OCI-M1 (cell line): ENCODE data around the gene RERE.
A peak's percentile ranks its signal among the peaks of the same experiment; 100 is the strongest.

Experiments used
- DNase-seq: peaks from one replicate; lab custom pipeline; 2025; lab: John Stamatoyannopoulos, UW

The RERE gene

DNA sequence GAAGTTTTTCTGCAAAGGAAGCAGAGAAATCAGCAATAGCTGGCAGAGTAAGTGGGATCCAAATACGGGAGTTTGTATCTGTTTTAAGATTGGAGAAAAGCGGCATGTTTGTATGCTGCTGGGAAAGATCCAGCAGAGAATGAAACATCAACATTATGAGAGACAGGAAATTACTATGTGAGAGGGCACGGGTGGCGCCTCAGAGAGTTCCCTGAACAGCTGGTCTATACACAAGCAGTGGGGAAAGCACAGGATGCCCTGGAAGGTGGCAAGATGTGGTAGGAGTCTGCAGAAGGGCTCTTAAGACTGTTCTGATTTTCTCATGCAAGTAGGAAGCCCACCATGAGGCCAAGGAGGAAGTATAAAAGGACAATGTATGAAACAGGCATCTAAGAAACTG is 130.4 kb downstream of the RERE start:
- no peak for DNase-seq

DNA sequence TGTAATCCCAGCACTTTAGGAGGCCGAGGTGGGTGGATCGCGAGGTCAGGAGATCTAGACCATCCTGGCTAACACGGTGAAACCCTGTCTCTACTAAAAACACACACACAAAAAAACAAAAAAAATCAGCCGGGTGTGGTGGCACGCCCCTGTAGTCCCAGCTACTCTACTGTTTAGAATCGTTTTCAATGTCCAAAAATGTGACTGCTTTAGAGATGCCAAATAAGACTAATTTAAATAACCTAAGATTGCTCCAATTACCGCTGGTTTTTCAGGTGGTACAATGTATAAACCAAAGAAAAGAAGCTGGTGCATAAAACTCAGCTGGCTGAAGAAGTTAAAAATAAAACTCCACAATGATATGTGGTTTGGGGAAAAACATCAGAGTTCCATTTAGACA is 132.0 kb downstream of the RERE start:
- no peak for DNase-seq

DNA sequence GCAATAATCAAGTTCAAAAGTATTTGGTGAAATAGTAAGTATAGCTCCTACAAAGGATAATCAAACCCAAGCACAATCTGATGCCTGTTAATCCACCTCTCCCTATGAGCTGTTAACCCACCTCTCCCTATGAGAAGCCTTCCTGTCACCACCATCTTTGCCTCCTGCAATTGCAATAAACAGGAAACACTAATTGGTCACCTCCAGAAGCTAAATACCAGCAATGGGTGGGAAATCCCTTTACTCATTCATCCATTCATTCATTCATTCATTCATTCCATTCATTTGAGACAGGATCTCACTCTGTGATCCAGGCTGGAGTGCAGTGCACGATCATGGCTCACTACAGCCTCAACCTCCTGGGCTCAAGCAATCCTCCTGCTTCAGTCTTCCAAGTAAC is 132.8 kb downstream of the RERE start:
- no peak for DNase-seq

DNA sequence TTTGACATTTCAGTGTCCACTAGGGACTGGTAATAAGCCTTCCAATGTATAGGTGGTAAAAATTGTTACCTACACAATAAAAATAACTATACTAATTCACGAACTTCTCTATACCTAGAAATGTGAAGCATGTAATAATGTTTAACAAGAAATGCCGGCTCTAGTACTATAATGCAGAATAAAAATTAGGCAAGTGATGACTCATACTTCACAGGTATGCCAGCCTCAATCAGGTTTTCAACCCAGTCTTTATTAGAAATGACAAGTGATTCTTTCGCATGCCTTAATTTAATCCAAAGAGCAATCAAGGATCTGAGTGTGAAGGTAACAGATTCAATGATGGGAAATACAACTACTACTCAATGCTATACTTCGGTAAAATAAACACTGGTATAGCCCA is 134.9 kb downstream of the RERE start:
- no peak for DNase-seq

DNA sequence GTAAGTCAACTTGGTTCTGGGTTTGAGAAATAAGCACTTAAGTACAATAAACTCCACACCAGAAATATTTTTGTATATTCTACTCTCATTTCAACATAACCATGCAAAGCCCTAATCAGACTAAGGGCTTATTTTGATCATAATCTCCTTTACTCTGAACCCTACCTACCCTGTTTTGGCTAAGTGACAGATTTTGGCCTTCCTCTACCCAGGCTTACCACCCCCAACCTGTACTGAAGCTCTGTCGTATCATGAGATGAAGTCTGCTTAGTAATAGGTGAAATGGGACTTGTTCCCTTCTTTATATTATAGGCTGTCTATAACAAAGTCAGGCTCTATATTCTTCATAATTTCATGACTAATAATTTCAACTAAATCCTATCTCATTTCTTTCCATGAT is 135.5 kb downstream of the RERE start:
- DNase-seq = no peak

DNA sequence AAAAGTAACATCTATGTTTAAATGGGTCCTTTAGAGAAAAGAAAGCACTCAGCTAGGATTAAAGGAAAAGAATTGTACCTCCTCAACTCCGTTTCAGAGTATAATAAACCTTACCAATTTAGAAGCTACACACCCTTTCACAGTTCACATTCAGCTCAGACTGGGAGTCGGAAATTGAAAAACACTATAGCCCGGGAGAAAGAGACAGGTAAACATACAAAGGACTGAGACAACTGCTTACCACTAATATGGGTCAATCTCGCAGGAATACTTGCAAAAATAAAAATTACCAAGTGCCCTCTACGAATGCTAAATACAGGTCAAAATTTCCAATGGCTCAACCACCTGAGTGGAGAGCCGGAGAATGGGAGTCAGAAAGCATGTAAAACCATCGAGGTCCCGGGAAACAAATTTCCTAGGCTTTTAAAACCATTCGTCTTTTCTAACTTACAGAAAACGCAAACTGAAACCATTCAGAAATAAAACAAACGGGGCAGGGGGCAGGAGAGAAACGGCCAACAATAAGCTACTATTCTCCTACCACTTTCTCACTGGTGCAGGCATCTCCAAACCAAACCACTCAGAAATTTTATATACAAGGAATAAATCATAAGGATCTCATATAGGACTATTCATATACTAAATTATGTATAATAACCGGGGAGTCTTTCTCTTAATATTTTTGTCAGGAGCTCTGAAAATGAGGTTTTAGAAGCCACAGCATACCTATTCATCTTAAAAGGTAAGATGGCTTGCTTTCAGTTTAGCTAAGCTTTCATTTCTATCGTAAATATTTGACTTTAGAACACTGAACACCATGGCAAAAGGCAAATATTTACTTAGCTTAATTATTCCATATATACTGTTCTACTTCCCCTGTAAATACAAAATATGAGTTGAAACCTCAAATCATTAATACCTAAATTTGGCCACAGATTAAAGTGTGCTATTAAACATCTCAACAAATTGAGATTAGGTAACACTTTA is 136.5 kb downstream of the RERE start:
- no peak for DNase-seq

DNA sequence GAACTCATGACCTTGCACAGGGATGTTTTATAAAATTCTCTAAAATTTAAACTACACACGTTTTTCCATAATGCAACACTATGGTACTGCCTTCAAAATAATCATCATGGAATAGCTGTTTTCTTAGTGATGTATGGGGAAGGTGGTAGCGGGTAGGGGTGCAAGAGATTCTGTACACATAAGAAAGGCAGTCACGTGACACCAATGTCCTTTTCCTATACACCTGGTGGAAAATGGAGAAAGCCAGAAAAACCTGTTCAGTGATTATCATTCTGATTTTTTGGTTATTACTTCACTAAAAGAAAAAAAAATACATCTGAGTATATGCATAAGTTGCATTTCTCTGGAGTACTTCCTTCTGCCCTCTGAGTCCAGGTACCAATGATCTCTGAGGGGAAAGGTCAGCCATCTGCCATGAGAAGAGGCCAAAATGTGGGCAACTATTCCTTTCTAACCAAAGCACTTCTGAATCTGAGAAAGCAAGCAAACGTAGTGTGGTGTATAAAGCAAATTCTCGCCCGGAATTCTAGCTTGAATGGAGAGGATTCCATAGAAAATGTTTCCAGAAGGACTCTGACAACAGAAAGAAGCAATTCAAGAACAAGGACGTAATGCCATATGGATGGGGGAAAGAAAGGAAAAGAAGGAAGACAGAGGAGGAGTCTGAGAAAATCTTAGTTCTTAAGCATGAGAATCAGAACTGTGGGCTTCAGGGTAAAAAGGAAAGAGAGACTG is 137.3 kb downstream of the RERE start:
- no peak for DNase-seq

DNA sequence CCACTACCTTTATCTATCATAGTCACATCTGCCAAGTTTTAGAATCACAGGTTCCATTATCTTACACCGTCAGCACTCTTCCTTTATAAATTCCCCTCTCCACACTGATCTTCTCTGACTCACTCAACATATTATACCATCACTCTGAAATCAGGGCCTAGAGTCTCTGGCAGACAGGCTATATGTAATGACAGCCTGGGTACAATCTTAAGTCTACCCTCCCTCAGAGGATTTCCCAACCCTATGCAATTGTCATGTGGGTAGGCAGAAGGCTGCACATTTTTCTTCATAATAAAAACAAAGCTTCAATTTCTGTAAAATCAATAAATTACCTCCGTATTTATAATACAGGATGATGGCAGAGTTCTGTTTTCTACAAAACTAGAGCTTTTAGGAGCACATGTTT is 138.0 kb downstream of the RERE start:
- DNase-seq = peak; percentile 52

DNA sequence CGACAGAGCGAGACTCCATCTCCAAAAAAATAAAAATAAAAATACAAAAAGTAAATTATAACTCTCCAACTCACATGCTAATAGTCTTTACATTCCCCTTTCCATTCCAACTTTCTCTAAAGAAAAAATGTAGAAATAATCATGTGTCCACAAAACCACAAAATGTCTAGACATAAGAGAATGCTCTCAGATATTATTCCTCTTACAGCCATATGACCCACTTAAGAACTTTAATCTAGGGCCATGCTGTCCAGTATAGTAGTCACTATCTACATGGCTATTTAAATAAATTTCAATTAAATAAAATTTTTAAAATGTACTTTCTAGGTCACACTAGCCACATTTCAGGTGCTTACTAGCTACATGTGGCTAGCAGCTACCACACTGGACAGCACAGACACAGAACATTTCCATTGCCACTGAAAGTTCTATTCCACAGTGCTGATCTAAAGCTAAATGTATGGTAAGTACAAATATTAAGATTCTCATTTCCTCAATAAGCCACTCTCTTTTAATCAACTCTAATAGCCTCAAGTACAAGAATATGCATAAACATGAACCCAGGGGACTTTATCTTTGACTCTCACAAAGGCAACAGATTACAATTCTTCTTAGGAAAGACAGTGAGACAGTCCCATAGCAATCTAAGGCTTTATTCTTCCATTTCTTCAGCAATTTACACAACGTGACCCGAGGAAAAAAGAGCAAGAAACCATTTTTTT is 138.6 kb downstream of the RERE start:
- no peak for DNase-seq

DNA sequence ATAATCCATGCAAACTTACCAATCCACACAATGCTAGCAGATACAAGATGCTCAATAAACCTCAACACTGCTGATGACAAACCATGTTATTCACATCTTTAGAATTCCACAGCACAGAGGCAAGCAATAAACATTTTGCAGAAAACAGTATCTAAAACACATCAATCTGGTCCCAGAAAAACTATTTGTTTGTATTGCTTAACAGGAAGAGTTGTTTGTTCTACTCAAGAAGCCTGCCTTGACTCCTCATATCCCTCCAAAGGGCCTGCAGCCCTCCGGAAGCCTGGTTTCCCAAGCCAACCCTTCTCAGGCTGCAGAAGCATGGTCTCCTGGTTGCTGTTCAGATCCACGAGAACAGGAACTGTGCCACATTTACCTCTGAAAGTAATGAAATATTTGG is 139.7 kb downstream of the RERE start:
- no peak for DNase-seq

DNA sequence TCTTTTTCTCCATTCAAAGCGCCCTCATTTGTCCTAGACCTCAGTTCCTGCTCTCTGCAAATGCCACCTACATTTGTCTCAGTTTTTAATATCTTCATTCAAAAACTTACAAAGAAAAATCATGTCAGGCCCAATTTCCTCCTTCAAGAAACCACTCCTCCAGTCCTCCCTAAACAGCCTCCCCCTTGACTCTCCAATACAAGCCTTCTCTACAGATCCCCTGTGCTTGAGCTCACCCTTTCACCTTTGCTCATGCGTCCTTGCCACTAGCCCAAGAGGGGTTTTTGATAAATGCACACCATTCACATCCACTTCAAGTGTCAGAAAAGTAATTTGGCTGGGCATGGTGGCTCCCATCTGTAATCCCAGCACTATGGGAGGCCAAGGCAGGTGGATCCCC is 140.6 kb downstream of the RERE start:
- DNase-seq = no peak

DNA sequence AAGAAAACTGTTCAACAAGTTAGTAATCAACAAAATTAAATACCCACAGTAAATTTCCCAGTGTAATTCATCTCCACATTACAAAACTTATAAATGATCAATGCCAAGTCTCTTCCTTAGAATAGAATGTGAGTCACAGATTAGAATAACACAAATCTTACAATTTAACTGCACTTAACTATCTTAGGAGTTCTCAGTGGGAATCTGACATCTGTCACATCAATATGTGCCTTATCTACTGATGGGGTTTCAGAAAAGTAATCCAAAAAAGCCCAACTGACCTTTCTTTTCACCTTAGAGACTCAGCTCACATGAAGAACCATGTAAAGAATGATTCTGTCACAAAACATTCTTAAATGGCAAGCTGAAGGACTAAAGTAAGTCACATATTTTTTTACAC is 141.4 kb downstream of the RERE start:
- DNase-seq = no peak

DNA sequence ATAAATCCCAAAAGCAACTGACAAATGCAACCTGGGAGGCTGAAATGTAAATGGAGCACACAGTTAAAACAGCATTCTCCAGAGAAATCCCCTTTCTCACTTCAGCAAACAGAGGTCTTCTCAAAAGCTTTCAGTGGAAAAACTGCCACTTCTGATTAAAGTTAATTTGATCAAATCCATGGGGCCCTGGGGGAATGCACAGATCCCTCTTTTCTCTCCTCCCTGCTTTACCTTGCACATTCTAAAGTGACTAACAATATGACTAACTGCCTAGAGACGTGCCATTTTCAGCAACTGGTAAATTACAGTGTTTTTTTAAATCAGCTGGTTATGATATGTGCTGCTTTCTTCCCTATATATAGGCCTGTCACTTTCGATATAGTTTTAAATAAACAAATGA is 142.5 kb downstream of the RERE start:
- DNase-seq = no peak

DNA sequence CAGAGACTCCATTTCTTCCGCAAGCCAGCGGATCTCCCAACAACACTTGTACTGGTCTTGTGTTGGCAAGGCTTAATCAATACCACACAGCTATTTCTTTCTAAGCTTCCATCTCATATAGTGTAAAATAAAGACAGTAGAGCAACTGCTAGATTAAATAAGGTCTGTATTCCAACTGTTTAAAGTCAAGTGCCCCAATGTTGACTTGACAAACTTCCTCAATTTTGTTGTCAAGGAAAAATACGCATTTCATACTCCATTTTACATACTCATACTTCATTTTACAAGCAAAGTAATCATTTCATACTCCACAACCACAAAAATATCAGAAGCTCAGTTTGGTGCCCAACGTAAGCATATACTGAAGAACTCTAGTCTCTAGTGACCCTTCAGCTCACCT is 143.0 kb downstream of the RERE start:
- no peak for DNase-seq

DNA sequence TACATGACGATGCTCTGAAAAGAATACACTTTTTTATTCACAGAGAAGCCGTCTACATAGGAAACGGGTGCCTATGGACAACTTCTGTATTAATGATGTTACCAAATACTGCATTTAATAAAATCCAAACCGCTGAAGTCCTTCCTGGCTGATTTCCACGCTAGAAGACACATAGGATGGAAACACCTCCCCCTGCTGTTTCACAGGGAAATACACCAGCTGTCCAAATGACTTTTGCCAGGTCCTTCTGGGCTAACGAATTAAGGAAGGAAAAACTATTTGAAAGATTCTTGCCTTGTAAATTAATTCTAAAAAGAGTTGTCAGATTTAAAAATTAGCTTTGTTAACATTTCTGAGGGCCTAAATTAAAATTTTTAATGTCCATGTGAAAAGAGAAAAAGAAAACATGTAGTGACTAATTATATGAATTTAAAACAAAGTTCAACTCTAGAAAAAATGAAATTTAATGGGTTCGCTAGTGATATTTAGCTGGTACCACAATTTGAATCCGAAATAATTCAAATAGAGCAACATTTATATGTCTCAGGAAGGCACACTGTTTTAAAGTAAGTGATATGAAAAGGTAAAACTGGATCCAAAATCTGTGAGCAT is 146.0 kb downstream of the RERE start:
- peak; percentile 76 for DNase-seq

DNA sequence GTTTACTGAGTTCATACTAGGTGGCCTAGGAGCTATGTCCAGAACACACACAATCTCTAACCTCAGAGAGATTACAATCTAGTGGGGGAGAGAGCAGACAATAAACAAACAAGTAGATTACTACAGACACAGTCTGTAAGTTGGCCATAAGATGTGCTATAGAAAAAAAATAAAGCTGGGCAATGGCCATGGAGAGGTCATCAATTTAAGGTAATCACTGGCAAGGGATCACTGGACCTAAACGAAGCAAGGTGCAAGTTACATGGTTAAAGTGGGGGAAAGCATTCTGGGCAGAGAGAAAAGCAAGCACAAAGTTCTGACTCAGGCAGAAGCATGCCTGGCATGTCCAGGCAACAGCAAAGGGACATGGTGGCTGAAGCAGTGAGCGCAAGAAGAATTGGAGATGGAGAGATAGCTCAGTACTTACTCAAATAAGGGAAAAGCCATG is 147.0 kb downstream of the RERE start:
- no peak for DNase-seq

DNA sequence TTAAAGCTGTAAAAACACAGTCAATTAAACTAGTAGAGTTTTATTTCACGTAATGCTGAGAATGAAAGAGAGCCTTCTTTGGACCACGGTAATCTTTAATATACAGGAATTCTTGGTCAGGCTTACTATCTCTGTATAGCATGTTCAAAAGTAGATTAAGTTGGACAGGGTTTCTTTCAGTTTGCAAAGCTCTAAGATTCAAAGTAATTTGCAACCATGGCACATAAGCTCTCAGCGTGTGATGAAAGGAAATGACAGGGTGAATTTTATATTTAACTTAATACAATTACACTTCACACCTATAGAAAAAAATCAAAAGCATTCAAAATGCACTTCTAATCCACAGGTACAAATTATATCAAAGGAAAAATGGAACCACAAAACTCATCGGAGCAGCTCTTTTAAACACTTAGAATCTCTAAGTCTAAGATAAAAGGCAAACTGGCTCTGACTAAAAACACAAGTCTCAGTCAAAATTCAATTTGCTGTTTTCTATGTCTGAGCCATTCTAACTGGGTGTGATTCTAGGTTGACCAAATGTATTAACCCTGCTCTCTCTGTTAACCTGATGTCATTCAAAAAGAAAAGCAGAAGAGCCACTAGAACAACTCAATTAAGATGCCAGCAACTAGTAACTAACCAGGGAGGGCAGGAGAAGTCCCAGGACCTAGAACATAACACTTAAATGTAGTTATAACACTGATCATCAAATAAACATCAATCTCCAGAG is 147.7 kb downstream of the RERE start:
- DNase-seq = peak; percentile 29

DNA sequence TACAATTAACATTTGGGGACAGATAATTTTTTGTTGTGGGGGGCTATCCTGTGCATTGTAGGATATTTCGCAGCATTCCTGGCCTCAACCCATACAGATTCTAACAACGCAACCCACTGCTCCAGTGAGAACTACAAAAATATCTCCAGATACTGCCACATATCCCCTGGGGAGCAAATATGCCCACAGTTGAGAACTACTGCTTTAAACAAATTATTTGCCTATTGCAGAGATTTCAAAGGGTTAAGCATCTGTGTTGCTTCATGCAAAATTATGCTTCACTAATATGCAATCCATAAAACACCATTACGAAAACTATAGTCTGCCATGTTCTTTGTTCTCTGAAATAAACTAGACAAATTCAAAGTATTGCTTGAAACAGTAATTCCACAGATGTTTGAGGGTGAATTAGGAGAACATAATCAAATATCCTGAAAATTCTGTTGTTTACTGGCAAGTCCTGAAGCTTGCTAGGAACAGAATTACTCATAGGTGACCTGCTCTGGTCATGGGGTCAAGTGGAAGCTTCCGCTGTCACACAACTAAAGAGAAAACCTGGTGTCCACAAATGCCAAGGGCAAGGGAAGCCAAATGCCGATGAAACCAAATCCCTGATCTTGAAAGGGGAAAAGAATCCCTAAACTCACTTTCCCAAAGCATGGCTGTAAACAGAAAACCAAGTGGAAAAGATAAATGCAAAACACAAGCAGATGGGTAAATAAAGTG is 149.4 kb downstream of the RERE start:
- no peak for DNase-seq

DNA sequence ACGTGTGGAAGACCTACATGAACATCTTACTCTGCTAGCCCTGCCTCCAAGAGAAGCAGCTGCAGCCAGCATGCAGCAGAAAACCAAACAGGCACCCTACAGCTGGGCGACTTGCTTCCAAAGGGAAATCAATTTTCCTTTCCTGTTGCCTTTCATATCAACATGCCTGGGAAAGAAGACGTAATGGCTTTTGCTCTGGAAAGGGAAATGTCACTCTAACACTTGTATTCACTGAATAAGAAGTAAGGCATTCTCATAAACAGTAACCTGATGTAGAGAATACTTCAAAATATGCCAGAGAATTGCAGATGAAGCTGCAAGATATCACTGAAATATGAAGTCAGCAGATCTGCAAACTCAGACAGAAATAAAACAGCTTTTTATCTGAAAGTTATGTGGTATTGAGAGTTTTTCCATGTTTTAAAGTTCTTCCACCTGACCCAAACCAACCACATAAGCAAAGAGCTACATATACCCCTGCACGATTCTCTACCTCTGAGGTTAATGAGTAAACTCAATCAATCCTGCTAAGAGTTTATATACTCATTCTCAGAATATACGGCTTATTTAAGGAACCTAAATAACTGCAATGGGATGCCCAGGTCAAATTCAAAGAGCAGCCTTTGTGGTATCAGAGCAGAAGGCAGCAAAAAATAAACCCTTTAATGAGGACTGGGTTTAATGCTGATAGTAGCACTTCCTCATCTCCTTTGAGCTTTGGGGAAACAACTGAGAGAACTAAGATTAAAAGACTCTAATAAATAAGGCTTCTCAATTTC is 150.9 kb downstream of the RERE start:
- DNase-seq = peak; percentile 44

DNA sequence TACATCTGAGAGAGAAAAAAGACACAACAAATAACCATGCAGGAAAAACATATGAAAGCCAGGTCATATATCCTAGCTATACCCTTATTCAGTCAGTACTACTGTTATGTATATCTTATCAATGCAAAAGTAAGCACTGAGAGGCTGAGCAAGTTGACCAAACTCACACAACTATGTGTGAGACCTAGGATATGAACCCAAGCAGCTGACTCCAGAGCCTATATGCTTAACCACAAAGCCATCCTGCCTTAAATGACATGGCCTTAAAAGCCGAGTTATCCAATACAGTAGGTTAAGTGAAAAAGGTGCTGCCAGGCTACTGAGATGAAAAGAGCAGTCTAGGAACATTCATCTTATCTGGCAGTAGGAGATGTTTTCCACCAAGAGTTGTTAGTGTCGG is 151.6 kb downstream of the RERE start:
- peak; percentile 48 for DNase-seq
